Choroid plexus epithelial cell (primary cell): ENCODE measurements around the gene CDH2.

Experiments
- DNase-seq: peaks from one replicate; pipeline ENCODE4 v3.0.0-alpha.2; 2010; ENCODE audit warnings: low read depth
- H3K4me3 ChIP-seq: 2 replicates; pipeline ENCODE4 v1.5.1; 2011; ENCODE audit warnings: low read depth, mild to moderate bottlenecking, control low read depth, low read length, moderate library complexity
- CTCF ChIP-seq: conservative IDR thresholded peaks from 2 replicates; pipeline ENCODE4 v1.5.1; 2011; ENCODE audit warnings: low read depth, mild to moderate bottlenecking, control low read depth, inconsistent platforms, low read length, moderate library complexity

Gene CDH2

GRCh38 chr18:28127763-28128658 lies 48.9 kb downstream of the CDH2 start:
- DNase-seq, result peak; percentile 49
- no peak overlapping the region for H3K4me3 ChIP-seq
- no peak for TF ChIP-seq CTCF

GRCh38 chr18:28127228-28127627 lies 49.7 kb downstream of the CDH2 start:
- no peak overlapping the region for H3K4me3 ChIP-seq
- no peak for TF ChIP-seq CTCF
- no peak for DNase-seq

- no peak for TF ChIP-seq CTCF
- DNase-seq, result no peak
- no peak overlapping the region for H3K4me3 ChIP-seq
Measured at GRCh38 chr18:28126768-28127167, 50.2 kb downstream of the CDH2 start.

- no peak for TF ChIP-seq CTCF
- DNase-seq, result peak; percentile 40
- H3K4me3 ChIP-seq, result no peak overlapping the region
Measured at GRCh38 chr18:28125051-28125450, 51.9 kb downstream of the CDH2 start.

GRCh38 chr18:28124131-28125029 lies 52.5 kb downstream of the CDH2 start:
- no peak overlapping the region for H3K4me3 ChIP-seq
- no peak for TF ChIP-seq CTCF
- peak; percentile 58 for DNase-seq

GRCh38 chr18:28123401-28124030 lies 53.4 kb downstream of the CDH2 start:
- no peak overlapping the region for H3K4me3 ChIP-seq
- TF ChIP-seq CTCF, result no peak
- no peak for DNase-seq
